ENCODE results near the gene PPM1G. TPM values are rescaled to one million over a fixed set of nuclear protein-coding genes. Genes with fewer than 3 reads are reported as not detected.
"Not testable (repeated sequence)": the region's sequence is repeated elsewhere in the genome, so short reads cannot be mapped to it uniquely, and the experiment has no call there.

Gene PPM1G
- polyA plus RNA-seq, 1 of the 3 experiments (the other 2 are of a cell fraction), result 113 TPM

DNA sequence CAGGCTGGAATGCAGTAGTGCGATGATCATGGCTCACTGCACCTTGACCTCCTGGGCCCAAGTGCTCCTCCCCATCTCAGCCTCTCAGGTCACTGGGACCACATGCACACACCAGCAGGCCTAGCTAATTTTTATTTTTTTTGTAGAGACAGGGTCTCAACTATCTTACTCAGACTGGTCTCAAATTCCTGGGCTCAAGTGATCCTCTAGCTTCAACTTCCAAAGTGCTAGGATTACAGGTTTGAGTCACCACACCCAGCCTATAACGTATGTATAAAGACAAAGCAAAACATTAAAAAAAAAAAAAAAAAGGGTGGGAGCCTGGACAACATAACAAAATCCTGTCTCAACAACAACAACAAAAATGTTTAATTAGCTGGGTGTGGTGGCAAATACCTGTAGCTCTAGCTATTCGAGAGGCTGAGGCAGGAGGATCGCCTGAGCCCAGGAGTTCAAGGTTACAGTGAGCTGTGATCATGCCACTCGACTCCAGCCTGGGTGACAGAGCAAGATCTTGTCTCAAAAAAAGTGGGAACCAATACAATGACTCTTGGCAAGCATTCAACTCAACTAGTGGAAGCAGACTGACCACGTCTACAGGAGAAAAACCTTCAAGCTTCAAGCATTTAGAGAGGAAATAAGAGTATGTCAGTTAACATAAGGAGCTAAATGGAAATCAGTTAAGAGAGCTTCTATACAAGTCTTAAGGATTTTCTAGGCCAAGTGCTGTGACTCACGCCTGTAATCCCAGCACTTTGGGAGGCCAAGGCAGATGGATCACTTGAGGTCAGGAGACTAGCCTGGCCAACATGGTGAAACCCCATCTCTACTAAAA is 55.4 kb downstream of the PPM1G start:
- TF ChIP-seq NFIC (IDR thresholded peaks at IDR 0.05; ENCODE audit: borderline replicate concordance) (no peak), TAF1 (IDR thresholded peaks at IDR 0.05; ENCODE audit: borderline replicate concordance, low read depth, low read length) (no peak)
- Histone ChIP-seq H3K27me3 (ENCODE audit: insufficient read depth) (no peaks in the 10 kb centered on the region), H3K9ac (no peak overlapping the region; the same call in 1 of the 2 replicates), H3K79me2 (ENCODE audit: insufficient read depth) (peaks cover 91% of the 10 kb centered on the region), H4K20me1 (ENCODE audit: insufficient read depth) (peaks cover 4% of the 10 kb centered on the region; the same call in 1 of the 2 replicates), H3K4me2 (peak overlapping the region; percentile 91), H3K9me3 (no peaks in the 10 kb centered on the region), H2AFZ (ENCODE audit: low read depth) (no peak overlapping the region), H3K9me2 (no peaks in the 10 kb centered on the region), H3K4me3 (ENCODE audit: low read depth in 2 of 2, low read length in 1 of 2) (no peak overlapping the region; a peak in 1 of 4 replicates), H3F3A (replicated peaks; ENCODE audit: insufficient read depth) (peaks cover 19% of the 10 kb centered on the region), H3K27ac (ENCODE audit: low read depth in 2 of 2, low read length in 1 of 2) (peak overlapping the region in 1 of 2 experiments; percentile 46; a peak in 2 of 4 replicates), H3K4me1 (ENCODE audit: control insufficient read depth in 1 of 2, insufficient read depth in 2 of 2, low read depth in 1 of 2, low read length in 1 of 2) (peaks cover 7 to 19% of the 10 kb centered on the region in 2 experiments; a peak in 3 of 4 replicates), H3K36me3 (replicated peaks in 1 of 2; ENCODE audit: control insufficient read depth in 1 of 2, insufficient read depth in 2 of 2, low read length in 1 of 2) (peaks cover 0 to 2% of the 10 kb centered on the region in 2 experiments)
- ChIA-PET CTCF (interaction anchor here (0.6 to 1.9 kb wide), 9 partner anchors 10 to 74 kb away, joined by 3 to 6 read pairs (median 4); partner anchors contain the start of genes EIF2B4 and SNX17), POLR2A (interaction anchor here (0.5 kb wide), 1 partner anchor 14 kb away, joined by 3 read pairs; no protein-coding TSS in a partner anchor)
- 69% methylated on average over 7 of the region's 7 CpGs for WGBS (ENCODE audit: low lambda C conversion rate)
- no peak for DNase-seq

DNA sequence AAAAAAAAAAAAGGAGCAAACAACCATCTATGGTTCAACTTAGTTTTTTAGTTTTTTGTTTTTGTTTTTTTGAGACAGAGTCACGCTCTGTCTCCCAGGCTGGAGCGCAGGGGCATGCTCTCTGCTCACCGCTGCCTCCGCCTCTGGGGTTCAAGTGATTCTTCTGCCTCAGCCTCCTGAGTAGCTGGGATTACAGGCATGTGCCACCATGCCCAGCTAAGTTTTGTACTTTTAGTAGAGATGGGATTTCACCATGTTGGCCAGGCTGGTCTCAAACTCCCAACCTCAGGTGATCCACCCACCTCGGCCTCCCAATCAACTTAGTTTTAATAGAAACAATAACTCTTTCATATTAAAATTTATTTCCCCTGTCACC is 56.0 kb downstream of the PPM1G start:
- Histone ChIP-seq H3K79me2 (ENCODE audit: insufficient read depth) (peaks cover 93% of the 10 kb centered on the region), H3K4me1 (ENCODE audit: control insufficient read depth in 1 of 2, insufficient read depth in 2 of 2, low read depth in 1 of 2, low read length in 1 of 2) (peaks cover 7 to 19% of the 10 kb centered on the region in 2 experiments; a peak in 3 of 4 replicates), H3K27ac (ENCODE audit: low read depth in 2 of 2, low read length in 1 of 2) (peak overlapping the region in 1 of 2 experiments; percentile 46; a peak in 1 of 4 replicates), H3F3A (replicated peaks; ENCODE audit: insufficient read depth) (peaks cover 19% of the 10 kb centered on the region)
- CTCF ChIA-PET, result interaction anchor here (0.7 to 1.9 kb wide), 7 partner anchors 9 to 73 kb away, joined by 3 to 6 read pairs (median 4); no protein-coding TSS in a partner anchor
- H4K20me1 ChIP-seq (ENCODE audit: insufficient read depth); DNase-seq; H3K4me2 ChIP-seq; H3K4me3 ChIP-seq (ENCODE audit: low read depth in 2 of 2, low read length in 1 of 2); H3K36me3 ChIP-seq (replicated peaks in 1 of 2; ENCODE audit: control insufficient read depth in 1 of 2, insufficient read depth in 2 of 2, low read length in 1 of 2); H3K9me3 ChIP-seq; H3K9me2 ChIP-seq; H3K9ac ChIP-seq; H3K27me3 ChIP-seq (ENCODE audit: insufficient read depth); H2AFZ ChIP-seq (ENCODE audit: low read depth); POLR2A ChIA-PET: not testable (repeated sequence)
- WGBS (ENCODE audit: low lambda C conversion rate), result 95% methylated on average over 5 of the region's 5 CpGs

DNA sequence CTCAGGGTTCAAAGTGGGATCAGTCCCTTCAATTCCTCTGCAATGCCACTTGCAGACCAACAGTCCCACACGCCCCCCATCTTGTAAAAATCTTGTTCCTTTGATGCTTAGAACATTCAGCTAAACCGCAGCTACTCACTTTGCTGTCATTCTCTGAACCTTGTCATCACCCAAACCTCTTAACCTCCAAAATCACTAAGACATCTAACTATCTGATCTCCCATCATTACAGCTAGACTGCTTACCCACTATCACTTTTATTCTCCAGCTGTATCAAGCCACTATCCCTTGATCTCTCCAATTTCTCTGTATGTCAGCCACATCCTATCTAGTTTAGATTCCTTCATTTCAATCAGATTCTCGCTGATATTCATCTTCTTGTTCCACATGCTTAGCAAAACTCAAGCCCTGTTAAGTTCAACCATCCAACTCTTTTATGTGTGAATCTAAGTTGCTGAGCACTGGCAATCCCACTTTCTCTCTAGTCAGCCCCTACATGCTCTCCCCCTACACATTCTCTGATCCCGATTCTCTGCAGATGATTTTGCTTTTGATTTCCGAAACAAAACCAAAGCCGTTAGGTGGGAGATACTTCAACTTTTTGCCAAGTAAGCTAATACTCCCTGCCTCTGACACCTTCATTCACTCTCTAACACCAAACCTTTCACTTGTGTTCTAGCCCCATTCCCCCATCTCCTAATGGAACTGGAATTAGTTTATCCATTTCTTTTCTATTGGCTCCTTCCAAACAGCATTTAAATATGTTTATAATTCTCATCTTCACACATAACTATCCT is 57.4 kb downstream of the PPM1G start:
- no peak overlapping the region for H3K9ac ChIP-seq
- H3K4me2 ChIP-seq, result no peak overlapping the region
- H3K9me3 ChIP-seq, result no peaks in the 10 kb centered on the region
- peaks cover 12% of the 10 kb centered on the region; the same call in 1 of the 2 replicates for H4K20me1 ChIP-seq (ENCODE audit: insufficient read depth)
- no peak overlapping the region for H2AFZ ChIP-seq (ENCODE audit: low read depth)
- ChIA-PET POLR2A (no interaction called here), CTCF (interaction anchor here (0.7 to 1.9 kb wide), 5 partner anchors 12 to 69 kb away, joined by 3 to 6 read pairs (median 4); no protein-coding TSS in a partner anchor)
- H3K27ac ChIP-seq (ENCODE audit: low read depth in 2 of 2, low read length in 1 of 2), result no peak overlapping the region
- no peaks in the 10 kb centered on the region for H3K27me3 ChIP-seq (ENCODE audit: insufficient read depth)
- H3K79me2 ChIP-seq (ENCODE audit: insufficient read depth), result peaks cover 94% of the 10 kb centered on the region
- WGBS (ENCODE audit: low lambda C conversion rate), result 92% methylated on average over 6 of the region's 6 CpGs
- H3F3A ChIP-seq (replicated peaks; ENCODE audit: insufficient read depth), result peaks cover 17% of the 10 kb centered on the region
- H3K4me3 ChIP-seq (ENCODE audit: low read depth in 2 of 2, low read length in 1 of 2), result no peak overlapping the region
- no peak for DNase-seq
- no peaks in the 10 kb centered on the region for H3K9me2 ChIP-seq
- H3K36me3 ChIP-seq (replicated peaks in 1 of 2; ENCODE audit: control insufficient read depth in 1 of 2, insufficient read depth in 2 of 2, low read length in 1 of 2), result peaks cover 0 to 2% of the 10 kb centered on the region in 2 experiments
- peaks cover 7 to 12% of the 10 kb centered on the region in 2 experiments; a peak in 3 of 4 replicates for H3K4me1 ChIP-seq (ENCODE audit: control insufficient read depth in 1 of 2, insufficient read depth in 2 of 2, low read depth in 1 of 2, low read length in 1 of 2)
- TF ChIP-seq MXI1 (IDR thresholded peaks at IDR 0.05; ENCODE audit: low read depth, low read length), result no peak
- no peak for TF ChIP-seq FOSL2 (IDR thresholded peaks at IDR 0.05; ENCODE audit: borderline replicate concordance, low read depth)
- no peak for TF ChIP-seq TAF1 (IDR thresholded peaks at IDR 0.05; ENCODE audit: borderline replicate concordance, low read depth, low read length)
- no peak for TF ChIP-seq POLR2AphosphoS5 (IDR thresholded peaks at IDR 0.05; ENCODE audit: low read depth, low read length)
- no peak for TF ChIP-seq GATA2 (CRISPR knock-in tag; IDR thresholded peaks at IDR 0.05)
- TF ChIP-seq, protein P1, sequence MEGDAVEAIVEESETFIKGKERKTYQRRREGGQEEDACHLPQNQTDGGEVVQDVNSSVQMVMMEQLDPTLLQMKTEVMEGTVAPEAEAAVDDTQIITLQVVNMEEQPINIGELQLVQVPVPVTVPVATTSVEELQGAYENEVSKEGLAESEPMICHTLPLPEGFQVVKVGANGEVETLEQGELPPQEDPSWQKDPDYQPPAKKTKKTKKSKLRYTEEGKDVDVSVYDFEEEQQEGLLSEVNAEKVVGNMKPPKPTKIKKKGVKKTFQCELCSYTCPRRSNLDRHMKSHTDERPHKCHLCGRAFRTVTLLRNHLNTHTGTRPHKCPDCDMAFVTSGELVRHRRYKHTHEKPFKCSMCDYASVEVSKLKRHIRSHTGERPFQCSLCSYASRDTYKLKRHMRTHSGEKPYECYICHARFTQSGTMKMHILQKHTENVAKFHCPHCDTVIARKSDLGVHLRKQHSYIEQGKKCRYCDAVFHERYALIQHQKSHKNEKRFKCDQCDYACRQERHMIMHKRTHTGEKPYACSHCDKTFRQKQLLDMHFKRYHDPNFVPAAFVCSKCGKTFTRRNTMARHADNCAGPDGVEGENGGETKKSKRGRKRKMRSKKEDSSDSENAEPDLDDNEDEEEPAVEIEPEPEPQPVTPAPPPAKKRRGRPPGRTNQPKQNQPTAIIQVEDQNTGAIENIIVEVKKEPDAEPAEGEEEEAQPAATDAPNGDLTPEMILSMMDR (IDR thresholded peaks at IDR 0.05), result no peak
- TF ChIP-seq NFIC (IDR thresholded peaks at IDR 0.05; ENCODE audit: borderline replicate concordance), result no peak
- TF ChIP-seq, protein P2, sequence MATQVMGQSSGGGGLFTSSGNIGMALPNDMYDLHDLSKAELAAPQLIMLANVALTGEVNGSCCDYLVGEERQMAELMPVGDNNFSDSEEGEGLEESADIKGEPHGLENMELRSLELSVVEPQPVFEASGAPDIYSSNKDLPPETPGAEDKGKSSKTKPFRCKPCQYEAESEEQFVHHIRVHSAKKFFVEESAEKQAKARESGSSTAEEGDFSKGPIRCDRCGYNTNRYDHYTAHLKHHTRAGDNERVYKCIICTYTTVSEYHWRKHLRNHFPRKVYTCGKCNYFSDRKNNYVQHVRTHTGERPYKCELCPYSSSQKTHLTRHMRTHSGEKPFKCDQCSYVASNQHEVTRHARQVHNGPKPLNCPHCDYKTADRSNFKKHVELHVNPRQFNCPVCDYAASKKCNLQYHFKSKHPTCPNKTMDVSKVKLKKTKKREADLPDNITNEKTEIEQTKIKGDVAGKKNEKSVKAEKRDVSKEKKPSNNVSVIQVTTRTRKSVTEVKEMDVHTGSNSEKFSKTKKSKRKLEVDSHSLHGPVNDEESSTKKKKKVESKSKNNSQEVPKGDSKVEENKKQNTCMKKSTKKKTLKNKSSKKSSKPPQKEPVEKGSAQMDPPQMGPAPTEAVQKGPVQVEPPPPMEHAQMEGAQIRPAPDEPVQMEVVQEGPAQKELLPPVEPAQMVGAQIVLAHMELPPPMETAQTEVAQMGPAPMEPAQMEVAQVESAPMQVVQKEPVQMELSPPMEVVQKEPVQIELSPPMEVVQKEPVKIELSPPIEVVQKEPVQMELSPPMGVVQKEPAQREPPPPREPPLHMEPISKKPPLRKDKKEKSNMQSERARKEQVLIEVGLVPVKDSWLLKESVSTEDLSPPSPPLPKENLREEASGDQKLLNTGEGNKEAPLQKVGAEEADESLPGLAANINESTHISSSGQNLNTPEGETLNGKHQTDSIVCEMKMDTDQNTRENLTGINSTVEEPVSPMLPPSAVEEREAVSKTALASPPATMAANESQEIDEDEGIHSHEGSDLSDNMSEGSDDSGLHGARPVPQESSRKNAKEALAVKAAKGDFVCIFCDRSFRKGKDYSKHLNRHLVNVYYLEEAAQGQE (IDR thresholded peaks at IDR 0.05; ENCODE audit: low read depth, low read length), result no peak
- no peak for TF ChIP-seq EP300 (IDR thresholded peaks at IDR 0.05; ENCODE audit: borderline replicate concordance in 1 of 2, low read depth in 1 of 2, low read length in 1 of 2)
- TF ChIP-seq FOXJ3 (CRISPR knock-in tag; IDR thresholded peaks at IDR 0.05), result no peak
- TF ChIP-seq, protein P3, sequence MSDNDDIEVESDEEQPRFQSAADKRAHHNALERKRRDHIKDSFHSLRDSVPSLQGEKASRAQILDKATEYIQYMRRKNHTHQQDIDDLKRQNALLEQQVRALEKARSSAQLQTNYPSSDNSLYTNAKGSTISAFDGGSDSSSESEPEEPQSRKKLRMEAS (IDR thresholded peaks at IDR 0.05; ENCODE audit: low read depth), result no peak
